Measurements from ENCODE around the gene CYTIP. TPM values are rescaled to one million over a fixed set of nuclear protein-coding genes. Genes with fewer than 3 reads are reported as not detected.
"Not testable (repeated sequence)": the region's sequence is repeated elsewhere in the genome, so short reads cannot be mapped to it uniquely, and the experiment has no call there.

The CYTIP gene
- total RNA-seq, 1 donor from 2014 or later = 8.2 TPM

DNA sequence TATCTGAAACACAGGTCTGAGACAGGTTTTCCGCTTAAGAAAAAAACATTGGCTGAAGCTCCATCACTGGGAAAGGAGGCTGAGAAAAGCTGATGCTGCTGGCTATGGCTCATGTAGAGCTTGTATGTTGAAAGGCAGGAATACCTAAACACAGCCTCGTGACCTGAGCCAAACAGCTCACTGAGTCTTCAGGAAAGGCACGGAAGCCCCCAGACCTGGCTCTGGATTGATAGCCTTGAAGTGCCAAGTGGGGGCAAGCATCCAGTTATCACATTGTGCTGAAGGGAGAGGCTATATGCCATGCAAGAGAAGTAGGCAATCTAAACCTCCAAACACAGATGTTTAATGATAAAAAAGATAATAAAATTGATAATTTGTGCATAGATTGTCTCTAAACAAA, 21.9 kb downstream of the CYTIP start:
- DNase-seq = no peak

DNA sequence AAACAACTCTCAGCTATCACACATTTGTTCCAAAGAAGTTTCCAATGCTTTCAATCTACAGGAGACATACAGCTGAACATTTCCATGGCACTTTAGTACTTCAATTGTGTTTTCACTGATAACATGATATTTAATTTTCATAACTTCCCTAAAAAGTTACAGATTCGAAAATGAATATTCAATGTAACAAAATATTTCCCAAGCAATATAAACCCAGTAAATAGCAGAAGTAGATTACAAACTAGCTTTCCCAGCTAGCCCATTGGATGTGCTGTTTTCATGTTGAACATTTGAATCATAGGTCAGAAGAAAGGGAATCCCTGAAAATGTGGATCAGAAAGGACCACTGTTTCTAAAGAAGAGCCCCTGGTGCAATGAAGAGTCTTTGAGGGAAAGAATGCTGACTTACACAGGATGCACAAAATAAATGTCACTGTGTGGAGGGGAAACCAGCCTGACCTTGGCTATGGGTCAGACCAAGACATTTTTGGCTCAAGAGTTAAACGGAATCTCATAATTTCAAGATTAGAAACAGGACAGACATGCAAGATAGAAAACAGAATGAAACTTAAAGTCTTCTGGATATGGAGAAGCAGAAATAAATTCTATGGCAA, 22.5 kb downstream of the CYTIP start:
- DNase-seq = no peak

DNA sequence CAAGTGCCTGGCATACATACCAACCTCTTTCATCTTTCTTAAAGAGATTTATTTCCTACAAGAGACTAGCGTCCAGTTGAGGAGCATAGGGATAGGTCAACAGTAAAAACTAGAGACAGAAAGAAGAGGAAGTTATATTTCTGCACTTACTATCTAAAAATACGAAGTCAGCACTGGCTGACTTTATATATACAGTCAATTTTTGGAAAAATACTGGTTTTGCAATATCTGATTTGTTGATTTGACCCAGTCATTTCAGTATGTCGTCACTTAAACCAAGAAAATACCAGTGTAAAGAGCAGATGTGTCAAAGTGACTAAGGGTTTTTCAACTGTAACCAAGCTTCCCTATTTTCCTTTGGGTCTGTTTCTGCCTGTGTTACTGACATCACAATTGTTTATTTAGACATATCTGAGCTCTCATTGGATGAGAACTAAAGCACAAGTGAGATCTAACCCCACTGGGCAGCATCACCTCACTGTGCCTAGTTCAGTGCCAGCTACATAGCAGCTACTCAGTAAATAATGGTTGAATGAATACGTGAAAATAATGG, 23.0 kb downstream of the CYTIP start:
- no peak for DNase-seq

DNA sequence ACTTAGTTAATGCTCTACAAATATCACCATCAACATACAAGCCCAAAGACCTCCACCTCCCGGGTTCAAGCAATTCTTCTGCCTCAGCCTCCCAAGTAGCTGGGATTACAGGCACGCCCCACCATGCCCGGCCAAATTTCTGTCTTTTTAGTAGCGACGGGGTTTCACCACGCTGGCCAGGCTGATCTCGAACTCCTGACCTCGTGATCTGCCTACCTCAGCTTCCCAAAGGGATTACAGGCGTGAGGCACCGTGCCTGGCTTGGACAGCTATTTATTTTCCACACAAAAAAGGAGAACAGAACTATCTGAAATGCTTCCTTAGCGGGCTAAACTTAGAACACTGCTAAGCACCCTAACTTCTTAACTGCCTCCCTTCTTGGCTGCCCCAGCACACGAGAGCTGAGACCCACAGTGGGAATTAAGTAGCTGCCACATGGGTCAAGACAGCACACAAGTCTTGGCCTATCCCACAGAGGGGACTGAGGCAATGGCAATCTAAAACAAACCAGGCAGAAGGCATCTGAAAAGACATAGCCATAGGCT, 24.8 kb downstream of the CYTIP start:
- DNase-seq = no peak

DNA sequence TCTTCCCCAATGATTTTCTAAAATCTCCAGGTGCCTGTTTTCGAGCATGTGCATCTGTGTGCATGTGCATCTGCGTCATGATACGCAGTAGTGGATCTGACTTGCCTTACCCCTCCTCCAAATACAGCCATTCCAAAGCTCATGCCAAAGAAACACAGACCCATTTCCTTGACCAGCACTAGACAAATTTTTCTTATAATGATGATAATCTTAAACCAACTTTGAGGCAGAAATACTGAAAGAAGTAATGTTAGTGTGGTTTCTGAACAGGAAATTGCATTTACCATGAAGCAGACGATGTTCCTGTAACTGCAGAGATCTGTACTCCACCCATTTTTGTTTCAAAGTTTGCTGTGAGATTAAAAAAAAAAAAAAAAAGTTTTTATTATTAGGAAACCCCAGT, 25.6 kb downstream of the CYTIP start:
- no peak for DNase-seq

DNA sequence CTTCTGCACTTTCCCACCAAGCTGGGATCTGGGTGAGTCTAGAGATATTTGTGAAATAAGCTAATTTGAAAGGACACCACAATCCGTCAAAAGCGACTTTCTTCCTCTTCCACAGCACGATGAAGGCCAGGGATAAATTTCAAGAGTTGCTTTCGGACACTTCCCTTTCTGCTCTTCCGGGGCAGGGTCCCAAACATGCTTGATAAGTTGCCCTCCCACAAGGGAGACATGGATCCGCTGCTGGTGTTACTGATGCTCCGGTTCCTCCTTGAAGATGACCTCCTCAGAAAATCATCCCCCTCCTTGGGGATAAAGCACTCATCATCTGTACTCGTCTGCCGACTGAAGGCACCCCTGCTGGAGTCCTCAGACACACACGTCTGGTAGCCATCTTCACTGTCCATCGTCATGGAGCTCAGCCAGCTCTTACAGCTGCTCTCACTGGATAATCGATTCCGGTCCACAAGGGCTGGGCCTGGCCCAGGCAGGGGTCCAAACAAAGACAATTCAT, 28.2 kb downstream of the CYTIP start:
- no peak for DNase-seq

DNA sequence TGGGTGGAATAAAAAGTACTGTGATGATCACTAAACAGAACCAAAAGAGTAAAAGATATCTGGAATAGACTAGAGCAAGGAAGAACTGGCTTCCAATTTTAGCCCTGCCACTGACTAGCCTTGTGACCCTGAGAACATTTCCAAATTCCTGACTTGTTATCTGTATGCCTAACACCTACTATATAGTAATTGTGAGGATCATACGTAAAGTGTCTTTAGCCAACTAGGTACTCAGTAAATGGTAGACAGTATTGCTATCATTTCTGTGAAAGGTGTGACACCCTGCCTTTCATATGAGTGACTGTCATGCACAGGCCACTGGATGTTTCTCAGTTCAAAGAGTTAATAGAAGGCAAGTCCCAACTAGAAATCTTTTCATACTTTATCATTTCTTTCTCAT, 29.8 kb downstream of the CYTIP start:
- DNase-seq = no peak

DNA sequence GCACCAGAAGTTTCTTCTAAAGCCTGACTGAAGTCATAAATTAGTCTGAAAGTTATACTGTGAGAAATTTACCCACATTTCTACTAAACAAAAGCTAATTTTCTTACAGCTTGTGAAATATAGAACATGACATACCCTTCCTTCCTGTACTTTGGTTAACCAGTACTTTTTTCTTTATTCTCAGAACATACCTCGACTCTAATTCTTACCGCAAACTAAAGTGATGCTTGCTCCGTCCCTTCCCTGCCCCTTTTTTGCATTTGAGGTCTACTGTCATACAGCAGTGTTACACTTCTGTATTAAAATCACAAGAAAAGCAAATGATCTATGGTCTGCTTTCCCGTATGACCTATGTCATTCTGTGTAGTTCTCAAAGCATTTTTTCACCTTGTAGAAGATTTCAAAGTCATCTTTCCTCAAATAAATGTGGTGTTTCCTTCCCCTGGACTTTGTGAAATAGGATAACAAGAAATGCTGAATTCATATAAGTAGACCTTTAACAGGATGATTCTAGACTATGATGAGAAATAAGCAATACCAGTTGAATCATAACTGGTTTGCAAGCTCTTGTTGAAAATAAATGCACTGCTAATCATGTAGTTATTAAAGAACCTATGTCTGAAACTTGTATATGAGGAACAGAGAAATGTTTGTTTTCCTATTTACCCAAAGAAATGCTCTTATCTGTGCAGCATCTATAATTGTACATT, 30.4 kb downstream of the CYTIP start:
- DNase-seq = no peak

DNA sequence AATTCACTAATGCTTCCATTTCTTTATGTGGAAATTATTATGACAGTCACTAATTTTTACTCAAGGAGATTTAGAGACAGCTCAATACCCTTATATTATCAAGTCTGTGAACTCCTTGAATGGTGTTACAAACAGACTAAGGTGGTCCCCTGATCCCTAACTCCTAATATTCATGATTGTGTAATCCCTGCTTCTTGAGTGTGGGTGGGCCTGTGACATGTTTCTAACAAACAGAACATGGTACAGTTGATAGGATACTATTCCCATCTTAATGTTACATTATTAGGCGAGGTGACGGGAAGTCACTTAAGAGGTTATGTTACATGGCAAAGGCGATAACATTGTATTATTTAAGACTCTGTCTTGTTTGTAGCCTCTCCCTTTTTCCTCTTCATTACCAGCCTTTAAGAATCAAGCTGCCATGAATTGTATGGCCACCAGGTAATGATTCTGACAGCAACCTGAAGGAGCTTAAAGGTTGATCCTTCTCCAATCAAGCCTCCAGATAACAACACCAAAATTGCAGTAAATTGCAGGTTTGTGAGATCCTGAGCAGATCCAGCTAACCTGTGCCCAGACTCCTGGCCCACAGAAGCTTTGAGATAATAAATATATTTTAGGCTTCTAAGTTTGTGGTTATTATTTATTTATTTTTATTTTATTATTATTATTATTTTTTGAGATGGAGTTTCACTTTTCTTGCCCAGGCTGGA, 32.1 kb downstream of the CYTIP start:
- DNase-seq = no peak

DNA sequence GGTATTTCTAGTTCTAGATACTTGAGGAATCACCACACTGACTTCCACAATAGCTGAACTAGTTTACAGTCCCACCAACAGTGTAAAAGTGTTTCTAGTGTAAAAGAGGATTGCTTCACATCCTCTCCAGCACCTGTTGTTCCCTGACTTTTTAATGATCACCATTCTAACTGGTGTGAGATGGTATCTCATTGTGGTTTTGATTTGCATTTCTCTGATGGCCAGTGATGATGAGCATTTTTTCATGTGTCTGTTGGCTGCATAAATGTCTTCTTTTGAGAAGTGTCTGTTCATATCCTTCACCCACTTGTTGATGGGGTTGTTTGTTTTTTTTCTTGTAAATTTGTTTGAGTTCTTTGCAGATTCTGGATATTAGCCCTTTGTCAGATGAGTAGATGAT, 38.5 kb downstream of the CYTIP start:
- DNase-seq = not testable (repeated sequence)

DNA sequence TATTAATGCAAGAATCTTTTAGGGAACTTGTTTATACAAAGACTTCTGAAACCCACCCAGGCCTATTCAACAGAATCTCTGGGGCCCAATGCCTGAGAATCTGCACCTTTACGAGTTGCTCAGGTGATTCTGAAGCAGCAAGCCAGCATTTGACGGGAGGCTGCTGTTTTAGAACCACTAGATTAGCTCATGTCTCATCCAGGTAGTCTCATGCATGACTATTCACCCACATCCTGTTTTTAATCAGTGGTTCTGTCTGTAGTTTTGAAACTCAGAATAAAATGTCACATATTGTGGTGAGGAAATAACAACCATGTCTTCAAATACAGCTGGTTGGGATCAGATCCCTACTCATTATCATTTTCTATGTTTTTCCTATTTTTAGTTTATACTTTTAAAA, 39.5 kb downstream of the CYTIP start:
- DNase-seq = no peak

DNA sequence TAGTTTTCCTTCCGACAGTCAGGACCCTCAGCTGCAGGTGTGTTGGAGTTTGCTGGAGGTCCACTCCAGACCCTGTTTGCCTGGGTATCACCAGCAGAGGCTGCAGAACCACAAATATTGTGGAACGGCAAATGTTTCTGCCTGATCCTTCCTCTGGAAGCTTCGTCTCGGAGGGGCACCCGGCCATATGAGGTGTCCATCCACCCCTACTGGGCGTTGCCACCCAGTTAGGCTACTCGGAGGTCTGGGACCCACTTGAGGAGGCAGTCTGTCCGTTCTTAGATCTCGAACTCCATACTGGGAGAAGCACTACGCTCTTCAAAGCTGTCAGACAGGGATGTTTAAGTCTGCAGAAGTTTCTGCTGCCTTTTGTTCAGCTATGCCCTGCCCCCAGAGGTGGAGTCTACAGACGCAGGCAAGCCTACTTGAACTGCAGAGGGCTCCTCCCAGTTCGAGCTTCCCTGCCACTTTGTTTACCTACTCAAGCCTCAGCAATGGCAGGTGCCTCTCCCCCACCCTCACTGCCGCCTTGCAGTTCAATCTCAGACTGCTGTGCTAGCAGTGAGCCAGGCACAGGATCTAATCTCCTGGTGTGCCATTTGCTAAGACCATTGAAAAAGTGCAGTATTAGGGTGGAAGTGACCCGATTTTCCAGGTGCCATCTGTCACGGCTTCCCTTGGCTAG, 40.9 kb downstream of the CYTIP start:
- DNase-seq = not testable (repeated sequence)

DNA sequence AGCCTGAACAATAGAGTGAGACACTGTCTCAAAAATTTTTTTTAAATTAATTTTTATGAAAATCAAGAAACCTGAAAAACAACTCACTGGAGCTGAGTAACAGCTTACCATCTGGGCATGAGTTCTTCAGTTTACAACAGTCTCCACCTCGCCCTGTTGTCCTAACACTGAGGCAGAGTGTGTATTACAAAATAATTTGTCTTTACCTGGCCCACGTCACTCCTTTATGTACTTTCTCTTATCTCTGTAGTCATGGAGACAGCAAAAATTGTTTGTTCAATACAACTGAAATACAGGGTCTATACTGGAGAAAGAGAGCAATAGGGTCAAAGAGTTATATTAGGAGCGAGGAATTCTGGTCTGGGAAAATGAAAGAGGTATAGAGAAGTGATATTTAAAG, 48.1 kb downstream of the CYTIP start:
- no peak for DNase-seq

DNA sequence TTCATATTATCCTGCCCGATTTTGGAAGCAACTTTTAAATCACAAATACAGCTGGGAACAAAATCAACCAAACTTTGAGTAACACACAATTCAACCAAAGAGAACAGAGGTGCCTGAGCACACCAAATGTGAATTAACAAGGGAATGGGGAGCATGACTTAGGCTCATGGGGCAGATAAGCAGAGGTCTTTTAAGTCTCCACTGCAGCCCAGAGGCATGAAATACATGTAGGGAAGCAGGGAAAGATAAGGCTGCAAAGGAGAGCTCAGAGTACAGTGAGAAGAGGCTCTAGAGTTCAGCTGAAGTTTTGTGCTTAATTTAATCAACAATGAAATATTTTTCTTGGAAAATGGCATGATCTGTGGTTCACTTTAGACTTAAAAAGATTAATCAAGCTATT, 49.0 kb downstream of the CYTIP start:
- DNase-seq = no peak

DNA sequence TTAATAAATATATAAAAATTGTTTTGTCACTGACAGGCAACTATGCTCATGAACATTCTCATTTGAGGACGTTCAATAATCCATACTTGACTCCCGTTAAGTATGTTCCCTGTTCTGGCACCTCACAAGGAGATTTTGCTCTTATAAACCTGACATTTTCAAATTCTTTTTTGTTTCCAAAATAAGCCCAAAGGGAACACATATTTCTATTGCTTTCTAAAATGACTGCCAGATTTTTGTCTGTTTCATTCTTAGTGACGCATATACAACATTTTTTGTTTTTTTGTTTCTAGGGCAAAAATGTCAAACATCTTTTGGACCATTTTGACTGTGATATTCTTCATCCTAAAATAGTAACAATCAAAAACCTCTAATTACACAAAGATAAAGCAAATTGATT, 50.5 kb downstream of the CYTIP start:
- no peak for DNase-seq

DNA sequence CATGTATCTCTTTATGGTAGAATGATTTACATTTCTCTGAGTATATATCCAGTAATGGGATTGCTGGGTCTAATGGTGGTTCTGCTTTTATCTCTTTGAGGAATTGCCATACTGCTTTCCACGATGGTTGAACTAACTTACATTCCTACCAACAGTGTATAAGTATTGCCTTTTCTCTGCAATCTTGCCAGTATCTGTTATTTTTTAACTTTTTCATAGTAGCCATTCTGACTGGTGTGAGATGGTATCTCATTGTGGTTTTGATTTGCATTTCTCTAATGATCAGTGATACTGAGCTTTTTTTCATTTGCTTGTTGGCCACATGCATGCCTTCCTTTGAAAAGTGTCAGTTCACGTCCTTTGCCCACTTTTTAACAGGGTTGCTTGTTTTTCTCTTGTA, 55.1 kb downstream of the CYTIP start:
- no peak for DNase-seq

DNA sequence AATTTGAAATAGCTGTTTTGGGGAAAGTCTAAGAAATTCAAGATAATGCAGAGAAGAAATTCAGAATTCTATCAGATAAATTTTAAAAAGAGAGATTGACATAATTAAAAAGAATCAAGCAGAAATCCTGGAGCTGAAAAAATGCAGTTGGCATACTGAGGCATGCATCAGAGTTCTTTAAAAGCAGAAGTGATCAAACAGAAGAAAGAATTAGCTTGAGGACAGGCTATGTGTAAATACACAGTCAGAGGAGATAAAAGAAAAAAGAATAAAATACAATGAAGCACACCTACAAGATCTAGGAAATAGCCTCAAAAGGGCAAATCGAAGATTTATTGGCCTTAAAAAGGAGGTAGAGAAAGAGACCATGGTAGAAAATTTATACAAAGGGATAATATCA, 57.1 kb downstream of the CYTIP start:
- no peak for DNase-seq

DNA sequence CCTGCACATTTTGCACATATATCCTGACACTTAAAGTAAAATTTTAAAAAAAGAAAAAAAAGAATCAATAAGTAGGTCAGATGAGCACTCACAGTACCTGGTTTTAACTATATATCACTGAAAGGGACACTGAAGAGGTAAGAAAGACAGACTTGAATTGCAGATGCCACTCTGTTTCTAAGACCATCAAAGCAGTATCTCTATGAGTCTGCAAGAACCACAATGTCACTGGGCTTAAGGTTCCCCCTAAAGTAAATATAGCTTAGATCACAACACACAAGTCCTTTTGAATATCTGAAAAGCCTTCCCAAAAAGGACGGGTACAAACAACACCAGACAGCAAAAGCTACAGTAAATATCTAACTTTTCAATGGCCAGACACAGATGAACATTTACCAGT, 57.6 kb downstream of the CYTIP start:
- no peak for DNase-seq

DNA sequence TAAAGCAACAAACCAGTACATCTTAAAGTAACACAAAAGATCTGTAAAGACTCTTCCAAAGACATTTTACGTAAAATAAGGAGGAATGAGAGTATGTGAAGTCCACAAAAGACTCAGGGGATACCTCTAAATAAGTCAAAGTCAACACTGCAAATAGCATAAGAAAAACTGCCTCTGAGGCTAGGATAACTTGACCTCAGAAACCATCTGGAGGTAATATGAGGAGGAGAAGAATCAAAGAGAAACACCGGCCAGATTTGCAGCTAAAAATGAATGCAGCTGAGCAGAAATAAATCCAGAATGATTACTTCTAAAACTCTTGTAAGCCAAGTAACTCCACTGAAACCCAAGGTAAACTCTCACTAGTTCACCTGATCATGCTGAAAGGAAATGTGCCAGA, 66.0 kb downstream of the CYTIP start:
- no peak for DNase-seq

DNA sequence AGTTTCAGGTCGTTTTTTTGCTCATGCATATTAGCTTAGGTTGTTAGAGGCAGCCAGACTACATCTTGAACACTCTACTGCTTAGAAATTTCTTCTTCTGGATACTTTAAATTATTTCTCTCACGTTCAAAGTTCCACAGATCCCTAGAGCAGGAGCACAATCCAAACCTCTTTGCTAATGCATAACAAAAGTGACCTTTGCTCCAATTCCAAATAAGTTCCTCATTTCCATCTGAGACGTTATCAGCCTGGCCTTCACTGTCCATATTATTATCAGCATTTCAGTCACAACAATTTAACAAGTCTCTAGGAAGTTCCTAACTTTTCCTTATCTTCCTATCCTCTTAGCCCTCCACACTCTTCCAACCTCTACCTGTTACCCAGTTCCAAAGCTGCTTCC, 67.8 kb downstream of the CYTIP start:
- no peak for DNase-seq

DNA sequence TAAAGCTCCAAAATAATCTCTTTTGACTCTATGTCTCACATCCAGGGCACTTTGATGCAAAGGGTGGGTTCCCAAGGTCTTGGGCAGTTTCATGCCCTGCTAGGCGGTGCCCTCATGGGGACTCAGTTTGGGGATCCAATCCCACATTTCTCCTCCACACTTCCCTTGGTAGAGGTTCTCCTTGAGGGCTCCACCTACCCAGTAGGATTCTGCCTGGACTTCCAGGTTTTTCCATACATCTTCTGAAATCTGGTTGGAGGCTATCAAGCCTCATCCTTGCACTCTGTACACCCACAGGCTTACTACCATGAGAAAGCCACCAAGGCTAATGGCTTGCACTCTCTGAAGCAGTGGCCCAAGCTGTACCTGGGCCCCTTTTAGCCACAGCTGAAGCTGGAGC, 68.5 kb downstream of the CYTIP start:
- no peak for DNase-seq

DNA sequence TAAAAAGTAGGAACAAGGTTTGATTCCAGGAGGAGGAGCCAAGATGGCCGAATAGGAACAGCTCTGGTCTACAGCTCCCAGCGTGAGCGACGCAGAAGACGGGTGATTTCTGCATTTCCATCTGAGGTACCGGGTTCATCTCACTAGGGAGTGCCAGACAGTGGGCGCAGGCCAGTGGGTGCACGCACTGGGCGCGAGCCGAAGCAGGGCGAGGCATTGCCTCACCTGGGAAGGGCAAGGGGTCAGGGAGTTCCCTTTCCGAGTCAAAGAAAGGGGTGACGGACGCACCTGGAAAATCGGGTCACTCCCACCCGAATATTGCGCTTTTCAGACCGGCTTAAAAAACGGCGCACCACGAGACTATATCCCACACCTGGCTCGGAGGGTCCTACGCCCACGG, 75.4 kb downstream of the CYTIP start:
- DNase-seq = not testable (repeated sequence)

Measured in skin of body (tissue), 2 donors.